Coronary artery (tissue), 2 donors: ENCODE data around the gene PLB1.

ENCODE experiments used
- DNase-seq: peaks from one replicate; pipeline ENCODE4 v3.0.0-alpha.2; 2017; ENCODE audit warnings: low spot score
- H3K27ac ChIP-seq, 2 donors: fragments of 200-600 bp; sonication (generic); one replicate each; pipeline ENCODE4 v1.5.1; 2016 to 2019
- H3K4me3 ChIP-seq: fragments of 200-600 bp; sonication (generic); 2 replicates; pipeline ENCODE4 v1.5.1; 2016; ENCODE audit warnings: mild to moderate bottlenecking, moderate library complexity
- TF ChIP-seq, protein P1 (sequence below): fragments of 200-600 bp; sonication (generic); IDR thresholded peaks from one replicate; pipeline ENCODE4 v1.5.1; 2019; ENCODE audit warnings: antibody characterized with exemption

The PLB1 gene

GRCh38 chr2:28608500-28609424 lies 112.9 kb downstream of the PLB1 start:
- TF ChIP-seq, protein P1, sequence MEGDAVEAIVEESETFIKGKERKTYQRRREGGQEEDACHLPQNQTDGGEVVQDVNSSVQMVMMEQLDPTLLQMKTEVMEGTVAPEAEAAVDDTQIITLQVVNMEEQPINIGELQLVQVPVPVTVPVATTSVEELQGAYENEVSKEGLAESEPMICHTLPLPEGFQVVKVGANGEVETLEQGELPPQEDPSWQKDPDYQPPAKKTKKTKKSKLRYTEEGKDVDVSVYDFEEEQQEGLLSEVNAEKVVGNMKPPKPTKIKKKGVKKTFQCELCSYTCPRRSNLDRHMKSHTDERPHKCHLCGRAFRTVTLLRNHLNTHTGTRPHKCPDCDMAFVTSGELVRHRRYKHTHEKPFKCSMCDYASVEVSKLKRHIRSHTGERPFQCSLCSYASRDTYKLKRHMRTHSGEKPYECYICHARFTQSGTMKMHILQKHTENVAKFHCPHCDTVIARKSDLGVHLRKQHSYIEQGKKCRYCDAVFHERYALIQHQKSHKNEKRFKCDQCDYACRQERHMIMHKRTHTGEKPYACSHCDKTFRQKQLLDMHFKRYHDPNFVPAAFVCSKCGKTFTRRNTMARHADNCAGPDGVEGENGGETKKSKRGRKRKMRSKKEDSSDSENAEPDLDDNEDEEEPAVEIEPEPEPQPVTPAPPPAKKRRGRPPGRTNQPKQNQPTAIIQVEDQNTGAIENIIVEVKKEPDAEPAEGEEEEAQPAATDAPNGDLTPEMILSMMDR, result no peak
- H3K4me3 ChIP-seq, result no peak overlapping the region
- H3K27ac ChIP-seq, result peak overlapping the region; percentile 47 to 64
- DNase-seq, result no peak

DNA sequence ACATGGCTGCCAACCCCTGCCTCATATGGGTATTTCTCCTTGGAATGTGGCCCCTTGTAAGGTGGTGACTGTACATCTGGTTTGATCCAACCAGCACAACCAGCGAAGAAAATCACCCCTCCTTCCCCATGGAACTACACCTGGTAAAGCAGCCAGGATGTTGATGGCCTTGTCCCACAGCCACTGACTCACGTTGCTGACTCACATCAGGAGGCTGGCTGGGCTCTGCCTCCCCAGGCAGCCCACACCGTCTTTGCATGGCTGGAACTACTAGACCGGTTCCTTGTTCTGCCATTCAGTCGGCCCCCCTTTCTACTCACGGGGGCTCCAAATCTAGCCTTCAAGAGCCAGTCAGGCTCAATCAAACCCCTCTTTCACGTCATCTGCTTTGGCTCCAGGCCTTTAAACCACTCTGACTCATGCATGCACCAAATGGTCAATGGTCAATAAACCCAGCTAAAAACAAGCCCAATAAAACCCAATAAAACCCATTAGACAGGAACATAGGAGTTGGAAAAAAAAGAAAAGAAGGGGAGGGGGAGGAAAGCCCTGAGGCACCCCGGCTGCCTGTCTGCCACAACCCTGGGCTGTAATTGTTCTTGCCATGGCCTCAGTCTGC lies 114.8 kb downstream of the PLB1 start:
- TF ChIP-seq, protein P1, result no peak
- H3K4me3 ChIP-seq, result no peak overlapping the region
- no peak for DNase-seq
- peak overlapping the region in 1 of 2 donors; percentile 20 for H3K27ac ChIP-seq

GRCh38 chr2:28612131-28612812 lies 116.4 kb downstream of the PLB1 start:
- TF ChIP-seq, protein P1, result no peak
- H3K4me3 ChIP-seq, result no peak overlapping the region
- H3K27ac ChIP-seq, result no peak overlapping the region
- DNase-seq, result no peak

DNA sequence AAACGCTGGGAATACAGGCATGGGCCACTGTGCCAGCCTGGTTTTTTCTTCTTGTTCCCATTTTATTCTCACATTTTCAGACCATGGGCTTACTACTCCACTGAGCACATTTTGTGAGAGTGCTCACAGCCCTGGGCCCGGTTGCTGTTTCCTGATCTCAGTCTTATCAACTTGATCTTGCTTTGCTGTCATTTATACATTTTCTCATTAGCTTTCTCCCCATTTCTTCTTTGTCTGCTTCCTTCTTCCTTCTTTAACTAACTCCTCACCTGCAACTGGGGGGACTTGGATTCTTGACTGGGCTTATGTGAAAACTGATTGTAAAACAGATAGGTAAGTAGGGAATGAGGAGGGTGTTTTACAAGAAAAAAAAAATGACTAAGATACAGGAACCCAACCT lies 117.3 kb downstream of the PLB1 start:
- TF ChIP-seq, protein P1, result no peak
- DNase-seq, result no peak
- no peak overlapping the region for H3K27ac ChIP-seq
- no peak overlapping the region for H3K4me3 ChIP-seq

DNA sequence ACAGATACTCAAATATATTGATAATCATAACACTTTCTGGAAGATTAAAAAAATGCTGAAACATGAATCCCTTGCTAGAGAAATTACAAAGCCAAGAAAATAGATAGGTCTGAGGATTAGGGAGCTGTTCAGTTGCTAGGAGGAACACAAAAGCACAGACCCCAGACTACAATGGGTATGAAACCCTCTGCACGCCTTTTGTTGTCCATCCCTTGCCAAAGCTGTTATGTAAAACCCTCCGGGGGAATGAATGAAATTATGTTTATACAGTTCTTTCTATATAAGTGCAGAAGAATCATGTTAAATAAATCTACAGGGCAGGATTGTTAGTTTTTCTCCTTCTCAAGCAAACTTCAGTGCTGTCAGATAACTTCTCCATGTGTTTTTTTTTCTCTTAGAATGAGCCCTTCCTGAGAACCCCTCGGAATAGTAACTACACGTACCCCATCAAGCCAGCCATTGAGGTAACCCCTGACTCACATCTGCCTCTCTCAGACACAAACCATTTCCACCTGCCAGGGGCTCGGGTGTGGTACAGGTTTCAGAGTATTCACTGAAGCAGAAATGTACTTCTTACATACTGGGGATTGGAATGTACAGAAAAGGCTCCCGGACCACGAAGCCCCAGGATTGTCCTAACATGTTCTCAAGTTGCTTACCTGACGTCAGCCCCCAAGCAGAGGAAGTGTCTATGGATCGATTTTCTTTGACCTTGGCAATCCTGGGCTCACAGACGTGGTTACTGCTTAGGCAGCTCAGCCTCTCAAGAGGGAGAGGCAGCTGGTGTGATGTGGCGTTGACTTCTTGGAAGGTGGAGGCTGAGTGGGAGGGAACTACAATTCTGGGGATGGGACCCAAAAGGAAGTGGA lies 118.0 kb downstream of the PLB1 start:
- TF ChIP-seq, protein P1, result no peak
- Histone ChIP-seq H3K4me3 (no peak overlapping the region), H3K27ac (no peak overlapping the region)
- DNase-seq, result no peak

DNA sequence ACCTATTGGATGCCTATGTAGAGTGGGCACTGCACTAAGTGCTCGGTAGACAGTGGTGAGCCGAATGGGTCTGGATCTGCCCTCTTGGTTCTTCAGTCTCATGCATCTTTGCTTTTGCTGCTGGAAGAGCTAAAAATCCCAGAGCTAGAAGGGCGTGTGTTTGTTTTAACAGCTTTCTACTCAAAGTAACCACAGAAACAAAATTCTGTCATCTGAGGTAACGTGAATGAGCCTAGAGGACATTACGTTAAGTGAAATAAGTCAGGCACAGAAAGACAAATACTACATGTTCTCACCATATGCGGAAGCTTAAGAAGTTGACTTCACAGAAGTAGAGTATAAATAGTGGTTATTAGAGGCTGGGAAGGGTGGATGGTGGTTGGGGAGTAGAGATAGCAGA lies 119.8 kb downstream of the PLB1 start:
- TF ChIP-seq, protein P1, result no peak
- no peak overlapping the region for H3K27ac ChIP-seq
- no peak for DNase-seq

More for the DNA sequence above, 119.8 kb downstream of the PLB1 start:
- no peak overlapping the region for H3K4me3 ChIP-seq
